ENCODE data around the gene MAGI2.

Gene MAGI2

DNA sequence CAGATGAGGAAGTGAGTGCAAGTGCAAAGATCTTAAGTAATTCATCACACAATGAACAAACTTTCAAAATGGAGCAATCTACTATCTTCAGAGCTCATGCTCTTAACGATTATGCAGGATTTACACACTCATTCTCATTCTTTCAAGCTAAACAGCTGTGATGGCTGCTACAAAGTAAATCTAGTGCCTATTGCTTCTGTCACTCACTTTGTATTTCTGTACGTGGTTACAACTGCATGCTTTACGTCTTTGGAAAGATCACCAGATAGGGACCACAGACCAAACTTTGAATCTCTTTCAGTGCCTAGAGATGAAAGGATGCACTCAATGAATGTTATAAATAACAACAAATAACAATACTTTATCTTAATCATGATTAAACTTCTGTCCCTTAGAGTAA, 194.6 kb downstream of the MAGI2 start:
- no peak for DNase-seq (ENCODE audit: low read depth, low spot score)

DNA sequence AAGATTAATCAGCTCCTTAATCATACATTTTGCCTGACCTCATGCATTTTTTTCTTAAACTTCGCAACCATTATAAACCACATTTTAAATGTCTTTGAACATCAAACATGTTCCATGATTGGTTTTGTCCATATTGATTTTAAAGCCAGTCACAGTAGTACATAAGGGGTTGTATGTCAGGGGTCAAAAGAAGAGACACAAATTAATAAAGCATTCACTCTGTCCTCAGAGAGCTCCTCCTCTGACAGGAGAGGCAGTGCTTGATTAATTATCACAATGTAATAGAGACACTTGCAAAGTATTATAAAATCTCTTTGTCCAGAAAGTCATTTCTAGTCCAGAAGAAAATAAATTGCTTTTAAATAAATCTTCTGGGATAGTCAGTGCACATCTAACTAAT, 195.5 kb downstream of the MAGI2 start:
- DNase-seq (ENCODE audit: low read depth, low spot score): no peak

DNA sequence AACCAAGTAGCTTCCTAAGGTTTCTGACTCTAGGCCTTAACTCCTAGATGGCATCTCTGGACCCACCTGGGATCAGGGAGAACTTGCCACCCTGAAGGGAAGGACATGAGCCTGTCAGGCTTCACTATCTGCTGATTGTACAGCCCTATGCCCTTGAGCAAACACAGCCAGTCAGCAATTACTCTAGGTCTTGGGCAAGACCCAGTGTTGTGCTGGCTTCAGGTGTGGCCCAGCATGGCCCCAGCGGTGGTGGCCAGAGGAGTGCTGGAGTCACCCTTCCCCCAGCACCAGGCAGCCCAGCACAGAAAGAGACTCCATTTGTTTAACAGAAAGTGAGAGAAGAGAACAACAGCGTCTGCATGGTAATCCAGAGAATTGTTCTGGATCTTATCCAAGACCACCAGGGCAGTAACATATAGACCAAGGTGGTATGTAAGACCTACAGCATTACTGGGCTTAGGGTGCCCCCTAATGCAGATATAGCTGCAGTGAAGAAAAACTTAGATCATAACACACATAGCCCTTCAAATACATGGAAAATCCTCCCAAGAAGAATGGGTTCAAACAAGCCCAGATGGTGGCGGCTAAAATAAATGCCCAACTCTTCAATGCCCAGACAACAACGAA, 207.7 kb downstream of the MAGI2 start:
- DNase-seq (ENCODE audit: low read depth, low spot score): no peak

DNA sequence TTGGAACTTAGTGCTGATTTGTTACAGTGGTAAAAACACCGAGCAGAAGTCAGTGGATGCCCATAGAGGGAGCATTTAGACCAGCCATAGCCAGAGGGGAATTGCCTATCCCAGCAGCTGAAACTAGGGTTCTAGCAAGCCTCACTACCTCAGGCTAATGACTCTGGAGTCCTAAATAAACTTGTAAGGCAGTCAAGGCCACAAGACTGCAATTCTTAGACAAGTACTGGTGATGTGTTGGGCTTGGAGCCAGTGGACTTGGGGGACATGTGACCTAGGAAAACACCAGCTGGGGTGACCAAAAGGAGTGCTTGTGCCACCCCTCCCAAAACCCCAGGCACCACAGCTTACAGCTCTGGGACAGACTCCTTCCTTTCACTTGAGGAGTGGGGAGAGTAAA, 209.0 kb downstream of the MAGI2 start:
- DNase-seq (ENCODE audit: low read depth, low spot score): no peak

DNA sequence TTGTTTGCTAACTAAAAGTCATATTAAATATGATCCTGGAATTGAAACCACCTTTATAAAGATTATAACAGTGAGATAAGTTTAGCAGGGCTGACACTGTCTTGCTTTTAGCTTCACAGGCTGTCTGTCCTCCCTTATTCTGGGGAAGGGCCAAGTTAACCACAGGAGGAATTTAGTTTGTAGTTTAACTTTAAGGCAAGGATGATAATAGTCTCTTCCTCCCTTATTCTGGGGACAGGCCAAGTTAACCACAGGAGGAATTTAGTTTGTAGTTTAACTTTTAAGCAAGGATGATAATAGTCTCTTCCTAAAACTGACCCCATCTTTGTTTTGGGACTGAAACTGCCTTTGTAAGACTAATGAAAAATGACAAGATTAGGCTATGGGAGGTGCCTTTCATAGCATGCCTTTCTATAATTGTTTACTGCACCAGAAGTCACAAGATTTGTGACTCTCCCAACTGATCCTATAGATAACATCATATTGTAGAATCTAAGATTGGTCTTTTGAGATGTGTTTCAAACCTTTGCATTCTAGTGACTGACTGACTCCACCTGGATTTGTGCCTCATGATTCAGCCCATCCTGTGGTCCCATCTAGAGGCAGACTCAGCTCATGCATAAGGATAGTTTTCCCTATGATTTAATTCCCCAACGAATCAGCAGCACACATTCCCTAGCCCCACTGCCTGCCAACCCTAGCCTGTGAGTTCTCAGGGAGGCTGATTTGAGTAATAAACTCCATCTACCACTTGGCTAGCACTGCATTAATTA, 212.0 kb downstream of the MAGI2 start:
- DNase-seq (ENCODE audit: low read depth, low spot score): no peak

DNA sequence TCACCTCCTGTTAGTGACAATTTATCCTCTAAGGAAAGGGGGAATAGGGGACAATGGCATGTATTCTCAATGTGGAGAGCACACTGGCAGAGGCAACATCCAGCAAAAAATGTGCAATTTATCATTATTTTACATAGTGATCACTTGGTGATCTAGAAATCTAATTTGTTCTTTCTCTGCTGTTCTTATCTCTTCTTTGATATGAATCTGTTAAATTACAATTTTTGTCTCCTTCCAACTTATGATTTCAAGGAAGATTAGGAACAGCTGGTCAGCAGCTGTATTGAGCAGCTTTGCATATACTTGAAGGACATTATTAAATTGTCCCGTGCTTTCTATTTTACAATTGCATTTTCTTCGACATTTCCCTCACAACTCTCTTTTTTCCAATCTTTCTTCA, 213.1 kb downstream of the MAGI2 start:
- DNase-seq (ENCODE audit: low read depth, low spot score): no peak

DNA sequence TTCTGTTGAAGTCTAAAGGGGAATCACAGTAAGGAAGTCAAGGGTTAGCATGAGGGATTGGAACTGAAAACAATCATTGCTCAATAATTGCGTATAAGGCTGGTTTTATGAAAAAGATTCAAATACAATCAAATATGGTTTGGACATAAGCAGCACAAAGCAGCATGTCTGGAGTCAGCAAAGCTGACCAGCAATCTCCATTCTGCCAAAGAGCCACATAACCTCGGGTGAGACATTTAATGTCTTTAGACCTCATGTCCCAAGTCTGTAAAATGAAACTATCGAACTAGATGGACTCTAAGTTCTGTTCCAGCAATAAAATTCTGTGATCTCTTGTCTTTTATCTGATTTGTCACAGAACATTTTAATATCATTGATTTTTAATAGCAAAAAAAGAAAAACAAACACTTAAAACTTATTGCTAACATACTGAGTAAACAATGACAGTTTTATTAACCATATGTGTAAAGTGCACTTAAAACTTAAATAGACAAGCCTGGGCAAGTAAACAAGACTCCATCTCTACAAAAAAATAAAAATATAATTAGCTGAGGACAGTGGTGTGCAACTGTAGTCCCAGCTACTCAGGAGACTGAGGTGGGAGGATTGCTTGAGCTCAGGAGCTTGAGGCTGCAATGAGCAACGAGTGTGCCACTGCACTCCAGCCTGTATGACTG, 217.0 kb downstream of the MAGI2 start:
- DNase-seq (ENCODE audit: low read depth, low spot score): no peak

DNA sequence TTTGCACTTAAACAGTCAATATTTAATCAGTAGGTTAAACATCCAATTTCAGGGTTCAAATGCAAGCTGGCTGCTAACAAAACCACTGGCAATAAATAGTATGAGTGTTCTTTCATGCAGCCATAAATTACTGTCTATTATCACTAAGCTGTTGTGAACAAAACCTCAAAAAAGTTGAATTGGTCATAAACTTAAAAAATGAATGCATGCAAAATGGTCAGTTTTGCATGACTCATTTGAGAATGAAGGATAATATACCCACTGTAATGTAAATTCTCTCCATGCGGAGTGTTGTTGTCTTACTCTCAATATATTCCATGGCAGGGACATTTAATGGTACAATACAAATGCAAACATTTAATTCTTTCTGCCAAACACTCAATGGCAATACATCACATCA, 226.4 kb downstream of the MAGI2 start:
- no peak for DNase-seq (ENCODE audit: low read depth, low spot score)

DNA sequence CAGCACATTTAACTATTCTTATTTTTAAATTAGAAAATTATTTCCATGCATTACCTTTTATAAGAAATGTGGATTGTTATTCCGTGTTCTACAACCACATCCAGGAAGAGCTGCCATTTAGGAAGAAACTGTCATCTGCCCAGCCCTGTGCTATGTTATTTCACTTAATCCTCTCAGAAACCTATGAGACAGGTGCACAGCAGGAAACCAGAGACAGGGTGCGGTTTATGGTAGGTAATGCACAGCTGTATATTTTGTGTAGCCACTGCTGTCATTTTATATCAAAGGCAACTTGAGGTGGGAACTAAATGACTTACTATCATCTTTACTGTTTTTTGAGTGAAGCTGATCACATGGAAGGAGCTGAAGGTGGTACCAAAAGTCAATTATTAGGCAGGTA, 232.3 kb downstream of the MAGI2 start:
- DNase-seq (ENCODE audit: low read depth, low spot score): no peak

DNA sequence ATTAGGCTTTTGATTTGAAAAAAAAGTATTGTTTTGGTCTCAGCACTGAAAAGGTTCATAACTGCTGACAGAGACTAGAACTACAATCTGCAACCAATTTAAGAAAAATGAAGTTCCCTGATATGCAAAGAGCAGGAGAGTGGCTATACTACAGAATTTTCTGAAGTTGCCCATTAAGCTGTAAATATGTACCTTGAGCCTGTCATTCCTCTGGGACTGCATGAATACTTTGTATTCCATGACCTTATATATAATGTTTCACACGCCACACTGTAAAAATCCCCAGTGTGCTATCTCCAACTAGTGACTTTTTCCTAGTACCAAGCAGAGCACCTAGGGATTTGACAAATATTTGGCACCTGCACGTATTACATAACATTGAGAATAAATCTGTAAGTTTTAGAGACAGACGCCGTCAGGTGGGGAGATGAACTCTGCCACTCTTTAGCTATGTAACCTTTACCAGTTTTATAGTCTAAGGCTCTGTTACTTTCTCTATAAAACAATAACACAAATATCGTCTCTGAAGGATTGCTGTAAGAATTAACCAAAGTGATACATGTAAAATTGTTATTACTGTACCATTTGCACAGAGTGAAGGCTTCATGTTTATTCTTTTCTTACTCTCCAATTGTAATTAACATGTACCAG, 235.4 kb downstream of the MAGI2 start:
- no peak for DNase-seq (ENCODE audit: low read depth, low spot score)

DNA sequence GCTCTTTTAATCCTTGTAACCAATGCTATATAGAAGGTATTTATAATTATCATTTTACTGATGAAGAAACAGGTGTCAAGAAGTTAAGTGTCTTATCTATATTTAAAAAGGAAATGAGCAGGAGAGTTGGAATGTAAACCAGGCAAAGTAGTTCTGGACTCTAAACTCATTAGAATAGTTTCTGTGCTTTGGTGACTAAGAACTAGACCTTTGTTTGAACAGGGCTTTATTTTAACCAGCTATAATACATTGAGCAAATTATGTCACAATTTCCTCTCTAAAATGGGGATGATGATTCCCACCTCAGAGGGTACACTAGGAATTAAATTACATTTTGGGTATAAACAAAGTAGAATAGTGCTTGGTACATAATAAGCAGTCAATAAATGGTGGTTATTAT, 236.0 kb downstream of the MAGI2 start:
- no peak for DNase-seq (ENCODE audit: low read depth, low spot score)

DNA sequence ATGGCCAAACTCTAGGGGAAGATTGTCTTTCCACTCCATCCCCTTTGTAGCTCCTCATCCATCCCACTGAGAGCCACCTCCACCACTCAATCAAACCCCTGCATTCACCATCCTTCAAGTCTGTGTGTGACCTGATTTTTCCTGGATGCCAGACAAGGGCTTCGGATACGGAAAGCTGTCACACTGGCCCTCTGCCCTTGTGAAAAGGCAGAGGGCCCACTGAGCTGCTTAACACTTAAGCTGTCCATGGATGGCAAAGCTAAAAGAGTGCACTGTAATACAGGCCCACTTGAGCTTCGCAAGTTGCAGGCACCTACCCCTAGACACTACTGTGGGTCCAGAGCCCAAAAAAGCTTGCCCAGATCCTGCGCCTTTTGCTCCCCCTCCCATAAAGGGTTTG, 237.2 kb downstream of the MAGI2 start:
- DNase-seq (ENCODE audit: low read depth, low spot score): no peak

DNA sequence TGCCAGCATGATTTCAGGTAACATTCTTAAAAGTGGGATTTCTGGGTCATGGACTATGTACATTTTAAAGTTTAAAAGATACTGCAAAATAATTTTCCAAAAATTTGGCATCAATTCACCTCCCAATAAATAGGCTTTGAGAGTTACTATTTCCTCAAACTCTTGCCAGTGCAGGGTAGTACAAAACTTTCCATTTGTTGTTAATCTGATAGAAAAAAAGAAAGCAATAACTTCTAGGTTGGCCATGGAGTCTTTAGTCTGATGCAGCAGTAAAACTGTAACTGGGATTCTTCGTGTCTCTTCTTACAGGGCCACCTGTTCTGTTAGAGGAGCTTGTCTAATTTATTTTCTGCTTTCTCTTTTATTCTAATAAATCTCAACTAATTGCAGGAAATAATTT, 241.1 kb downstream of the MAGI2 start:
- no peak for DNase-seq (ENCODE audit: low read depth, low spot score)

DNA sequence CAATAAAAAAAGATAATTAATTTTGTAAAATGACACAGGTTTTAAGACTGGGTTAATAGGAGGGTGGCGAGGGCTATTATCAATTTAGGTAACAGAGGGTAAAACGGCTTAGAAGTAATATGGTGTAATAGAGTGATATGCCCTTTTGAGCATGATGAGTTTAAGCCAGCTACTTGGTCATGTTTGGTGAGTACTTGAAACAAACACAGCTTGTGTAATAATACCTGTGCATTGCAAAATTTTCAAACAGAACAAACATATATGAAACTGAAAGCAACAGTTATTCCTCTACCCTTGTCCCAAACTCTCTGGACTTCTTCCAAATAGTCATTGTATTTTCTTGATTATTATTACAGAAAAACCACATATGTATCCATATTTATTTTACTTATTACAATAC, 241.7 kb downstream of the MAGI2 start:
- DNase-seq (ENCODE audit: low read depth, low spot score): no peak

DNA sequence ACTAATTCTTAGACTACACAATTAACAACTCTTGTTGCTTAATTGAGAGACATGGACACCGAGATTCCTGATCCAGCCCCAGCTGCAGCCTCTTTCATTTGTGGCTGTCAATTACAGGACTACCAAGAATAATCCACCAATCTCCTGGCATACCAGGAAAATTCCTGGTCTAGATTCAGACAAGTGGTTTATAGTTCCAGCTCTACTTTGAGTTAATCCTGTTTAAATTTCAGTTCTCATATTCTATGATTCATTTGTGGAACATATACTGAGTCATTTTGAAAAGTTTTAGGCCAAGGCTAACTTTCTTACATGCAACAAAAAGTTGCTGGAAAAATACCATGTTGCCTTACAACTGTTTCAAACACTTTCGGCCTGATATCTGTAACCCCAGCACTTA, 253.5 kb downstream of the MAGI2 start:
- no peak for DNase-seq (ENCODE audit: low read depth, low spot score)

DNA sequence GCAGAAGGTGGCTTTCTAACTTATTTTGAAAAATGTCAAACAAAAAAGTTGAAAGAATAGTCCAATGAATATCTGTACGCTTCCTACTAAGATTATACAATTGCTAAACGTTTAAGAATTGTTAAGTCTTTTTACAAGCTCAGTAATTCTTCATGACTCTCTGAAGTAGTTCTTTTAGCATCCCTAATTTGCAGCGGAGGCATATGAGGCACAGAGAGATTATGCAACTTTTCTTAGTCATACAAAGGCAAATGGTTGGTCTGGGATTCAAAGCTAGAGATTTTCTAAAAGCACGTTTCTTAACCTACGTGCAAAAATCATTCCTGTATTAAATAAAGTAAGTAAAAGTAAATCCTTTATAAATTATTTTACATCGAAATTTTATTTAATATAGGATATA, 254.2 kb downstream of the MAGI2 start:
- DNase-seq (ENCODE audit: low read depth, low spot score): no peak

DNA sequence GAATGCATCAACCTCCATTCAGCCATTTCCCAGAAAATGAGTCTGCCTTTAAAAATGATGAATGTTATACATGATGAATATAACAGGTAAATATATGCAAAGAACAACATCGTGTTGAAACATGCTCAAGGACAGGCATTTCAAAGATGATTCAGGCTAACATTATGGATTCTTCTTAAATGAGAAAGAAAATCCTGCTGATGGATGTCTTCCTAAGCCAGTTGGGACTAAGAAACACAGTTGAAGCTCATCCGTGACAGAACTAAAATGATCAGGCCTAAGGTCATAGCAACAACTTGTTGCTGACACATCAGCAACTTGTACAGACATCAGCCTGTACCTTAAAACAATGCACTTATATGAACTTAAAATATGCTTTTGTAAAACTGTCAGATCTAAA, 267.9 kb downstream of the MAGI2 start:
- DNase-seq (ENCODE audit: low read depth, low spot score): no peak

DNA sequence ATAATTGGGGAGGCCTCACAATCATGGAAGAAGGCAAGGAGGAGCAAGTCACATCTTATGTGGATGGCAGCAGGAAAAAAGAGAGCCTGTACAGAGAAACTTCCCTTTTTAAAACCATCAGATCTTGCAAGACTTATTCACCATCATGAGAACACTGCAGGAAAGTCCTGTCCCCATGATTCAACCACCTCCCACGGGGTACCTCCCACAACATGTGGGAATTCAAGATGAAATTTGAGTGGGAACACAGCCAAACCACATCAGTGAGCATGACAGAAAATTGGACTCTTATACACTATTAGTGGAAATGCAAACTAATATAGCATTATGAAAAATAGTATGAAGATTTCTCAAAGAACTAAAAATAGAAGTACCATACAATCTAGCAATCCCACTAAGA, 271.2 kb downstream of the MAGI2 start:
- peak; percentile 26 for DNase-seq (ENCODE audit: low read depth, low spot score)

DNA sequence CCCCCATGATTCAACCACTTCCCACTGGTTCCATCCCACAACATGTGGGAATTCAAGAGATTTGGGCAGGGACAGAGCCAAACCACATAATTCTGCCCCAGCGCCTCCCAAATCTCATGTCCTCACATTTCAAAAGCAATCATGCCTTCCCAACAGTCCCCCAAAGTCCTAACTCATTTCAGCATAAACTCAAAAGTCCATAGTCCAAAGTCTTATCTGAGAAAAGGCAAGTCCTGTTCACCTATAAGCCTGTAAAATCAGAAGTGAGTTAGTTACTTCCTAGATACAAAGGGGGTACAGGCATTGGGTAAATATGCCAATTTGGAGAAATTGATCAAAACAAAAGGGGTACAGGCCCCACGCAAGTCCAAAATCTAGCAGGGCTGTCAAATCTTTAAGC, 272.9 kb downstream of the MAGI2 start:
- DNase-seq (ENCODE audit: low read depth, low spot score): no peak

DNA sequence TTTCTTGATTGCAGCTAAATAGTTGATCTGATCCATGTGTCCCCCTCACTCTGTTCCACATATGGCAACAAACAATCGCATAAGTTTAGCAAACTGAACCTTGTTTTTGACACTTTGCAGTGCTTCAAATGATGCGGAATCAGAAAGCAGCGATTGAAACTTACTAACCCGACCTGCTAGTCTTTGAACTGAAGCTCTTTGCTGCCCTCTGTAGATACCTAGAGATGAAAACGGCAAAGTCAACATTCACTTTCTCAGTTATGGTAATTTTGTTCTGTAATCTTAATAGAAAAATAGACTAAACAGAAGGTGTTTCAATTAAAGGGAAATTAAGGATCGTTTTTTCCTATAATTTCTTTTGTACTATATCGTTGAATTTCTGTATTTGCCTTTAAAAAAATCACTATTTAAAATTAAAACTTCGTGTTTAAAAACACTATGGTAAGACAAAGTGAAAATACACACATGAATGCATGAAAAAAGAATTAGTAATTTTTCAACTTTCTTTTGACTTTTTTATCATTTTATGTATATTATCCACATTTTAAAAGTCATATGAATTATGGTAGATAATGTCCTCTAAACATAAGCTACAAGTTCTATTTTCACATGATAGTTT, 276.5 kb downstream of the MAGI2 start:
- DNase-seq (ENCODE audit: low read depth, low spot score): no peak

DNA sequence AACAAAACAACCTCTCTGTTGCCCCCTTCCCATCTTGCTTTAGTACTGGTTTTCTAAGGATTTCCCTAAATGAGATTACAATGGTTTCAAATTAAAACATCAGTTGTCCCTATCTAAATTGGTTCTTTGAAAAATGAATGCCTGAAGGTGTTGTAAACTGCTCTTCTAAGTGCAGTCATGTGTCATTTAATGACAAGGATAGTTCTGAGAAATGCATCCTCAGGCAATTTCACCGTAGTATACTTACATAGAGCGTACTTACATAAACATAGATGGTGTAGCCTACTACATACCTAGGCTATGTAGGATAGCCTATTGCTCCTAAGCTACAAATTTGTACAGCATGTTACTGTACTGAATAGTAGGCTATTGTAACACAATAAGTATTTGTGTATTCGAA, 278.1 kb downstream of the MAGI2 start:
- DNase-seq (ENCODE audit: low read depth, low spot score): no peak

DNA sequence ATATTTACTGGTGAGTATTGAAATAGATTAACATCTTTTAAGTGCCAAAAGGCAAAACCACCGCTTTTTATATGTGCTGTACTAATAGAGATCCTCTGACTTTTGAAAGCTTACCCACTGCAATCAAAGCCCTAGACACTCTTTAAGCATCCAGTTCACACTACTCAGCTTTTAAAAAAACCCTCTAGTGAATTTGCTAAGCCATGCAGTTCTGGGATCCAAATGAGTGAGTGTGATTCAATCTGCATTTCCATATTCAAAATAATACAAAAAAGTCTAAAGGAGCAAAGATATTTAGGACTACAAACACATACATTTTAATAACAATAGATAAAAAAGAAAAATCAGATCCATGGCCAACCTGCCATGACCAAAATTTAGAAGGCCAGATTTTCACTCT, 288.2 kb downstream of the MAGI2 start:
- DNase-seq (ENCODE audit: low read depth, low spot score): no peak
